Epithelial cell of prostate (primary cell): ENCODE measurements around the gene FOXP1.

Source experiments
- DNase-seq: peaks from one replicate; pipeline ENCODE4 v3.0.0-alpha.2; 2011; ENCODE audit warnings: low read depth, low spot score
- H3K27ac ChIP-seq: fragments of 450-650 bp; 2 replicates; pipeline ENCODE4 v1.5.1; 2017; ENCODE audit warnings: mild to moderate bottlenecking

Gene FOXP1

GRCh38 chr3:71180524-71180923 lies 403.0 kb downstream of the FOXP1 start:
- no peak for DNase-seq
- H3K27ac ChIP-seq: no peak overlapping the region

- DNase-seq: no peak
- no peak overlapping the region for H3K27ac ChIP-seq
These were observed 406.2 kb downstream of the FOXP1 start for GRCh38 chr3:71177375-71177774.

GRCh38 chr3:71176366-71176765 lies 407.2 kb downstream of the FOXP1 start:
- no peak for DNase-seq
- no peak overlapping the region for H3K27ac ChIP-seq

GRCh38 chr3:71175691-71176365 lies 407.7 kb downstream of the FOXP1 start:
- H3K27ac ChIP-seq: no peak overlapping the region
- no peak for DNase-seq

GRCh38 chr3:71172951-71173350 lies 410.6 kb downstream of the FOXP1 start:
- H3K27ac ChIP-seq: no peak overlapping the region
- DNase-seq: no peak

GRCh38 chr3:71172189-71172588 lies 411.3 kb downstream of the FOXP1 start:
- no peak overlapping the region for H3K27ac ChIP-seq
- no peak for DNase-seq

GRCh38 chr3:71171247-71171646 lies 412.3 kb downstream of the FOXP1 start:
- DNase-seq: no peak
- no peak overlapping the region for H3K27ac ChIP-seq

- no peak for DNase-seq
- no peak overlapping the region for H3K27ac ChIP-seq
These were observed 414.6 kb downstream of the FOXP1 start for GRCh38 chr3:71168880-71169411.

GRCh38 chr3:71168121-71168721 lies 415.3 kb downstream of the FOXP1 start:
- H3K27ac ChIP-seq: no peak overlapping the region
- DNase-seq: no peak

GRCh38 chr3:71166339-71167240 lies 416.9 kb downstream of the FOXP1 start:
- DNase-seq: no peak
- no peak overlapping the region for H3K27ac ChIP-seq

GRCh38 chr3:71164881-71165280 lies 418.6 kb downstream of the FOXP1 start:
- no peak overlapping the region for H3K27ac ChIP-seq
- no peak for DNase-seq

- DNase-seq: no peak
- no peak overlapping the region for H3K27ac ChIP-seq
These were observed 420.2 kb downstream of the FOXP1 start for GRCh38 chr3:71163198-71163918.

- H3K27ac ChIP-seq: no peak overlapping the region
- DNase-seq: no peak
These were observed 421.3 kb downstream of the FOXP1 start for GRCh38 chr3:71162221-71162620.

- H3K27ac ChIP-seq: no peak overlapping the region
- DNase-seq: no peak
These were observed 422.6 kb downstream of the FOXP1 start for GRCh38 chr3:71160785-71161546.

GRCh38 chr3:71156062-71156665 lies 427.4 kb downstream of the FOXP1 start:
- H3K27ac ChIP-seq: peak overlapping the region; percentile 82
- DNase-seq: peak; percentile 71

GRCh38 chr3:71154846-71155245 lies 428.7 kb downstream of the FOXP1 start:
- H3K27ac ChIP-seq: no peak overlapping the region
- DNase-seq: no peak

GRCh38 chr3:71153713-71154112 lies 429.8 kb downstream of the FOXP1 start:
- DNase-seq: no peak
- H3K27ac ChIP-seq: no peak overlapping the region

GRCh38 chr3:71152892-71153265 lies 430.6 kb downstream of the FOXP1 start:
- DNase-seq: no peak
- no peak overlapping the region for H3K27ac ChIP-seq
